Gastrocnemius medialis (tissue), 4 donors: ENCODE data around the gene TLDC2. TPM values are rescaled to one million over a fixed set of nuclear protein-coding genes. Genes with fewer than 3 reads are reported as not detected.
A peak's percentile ranks its signal among the peaks of the same experiment; 100 is the strongest.

ENCODE experiments used
- ATAC-seq, 2 donors: fragments of 150-250 bp; one replicate each; pipeline ENCODE4 v1.9.1; 2016
- DNase-seq, 2 donors: peaks; one replicate each; pipeline ENCODE4 v3.0.0-alpha.2; 2019
- H3K27ac ChIP-seq, 4 donors: fragments of 200-600 bp; sonication (generic); 1 replicate in 1 of 4; 2 replicates in 3 of 4; pipeline ENCODE4 v1.5.1; 2016 to 2018; ENCODE audit warnings: mild to moderate bottlenecking in 2 of 4, moderate library complexity in 1 of 4
- H3K27me3 ChIP-seq, 3 donors: fragments of 200-600 bp; sonication (generic) in 2 of 3; 1 replicate in 1 of 3; 2 replicates in 2 of 3; pipeline versions ENCODE4 v1.5.1 to v1.6.0; 2016 to 2019; ENCODE audit warnings: mild to moderate bottlenecking in 1 of 3, moderate library complexity in 1 of 3
- H3K36me3 ChIP-seq, 2 donors: fragments of 200-600 bp; sonication (generic) in 1 of 2; one replicate each; pipeline ENCODE4 v1.5.1; 2017 to 2018
- H3K4me1 ChIP-seq, 2 donors: fragments of 200-600 bp; sonication (generic) in 1 of 2; one replicate each; pipeline ENCODE4 v1.5.1; 2016 to 2017; ENCODE audit warnings: mild to moderate bottlenecking in 2 of 2
- H3K4me3 ChIP-seq, 4 donors: fragments of 200-600 bp; sonication (generic) in 3 of 4; 1 replicate in 1 of 4; 2 replicates in 3 of 4; pipeline ENCODE4 v1.5.1; 2016 to 2019; ENCODE audit warnings: mild to moderate bottlenecking in 2 of 4
- H3K9me3 ChIP-seq, 3 donors: fragments of 200-600 bp; sonication (generic) in 2 of 3; 1 replicate in 1 of 3; 2 replicates in 2 of 3; pipeline ENCODE4 v1.5.1; 2016 to 2019
- POLR2A ChIP-seq, 2 donors: fragments of 450-650 bp; IDR thresholded peaks; one replicate each; pipeline ENCODE4 v1.6.1; 2017; ENCODE audit warnings: antibody characterized with exemption in 2 of 2, mild to moderate bottlenecking in 2 of 2, moderate library complexity in 2 of 2
- in situ Hi-C, 4 donors: fragments of 200-750 bp; cut with MboI; loops; one replicate each; pipeline versions ENCODE4 v1.15.0 to v1.8.0; 2017; ENCODE audit warnings: low sequenced_read_pairs in 4 of 4
- intact Hi-C: fragments of 100-400 bp; cut with DNase I; formaldehyde crosslinking; loops from one replicate; pipeline ENCODE4 v1.15.1; 2023; ENCODE audit warnings: low total_unique reads
- total RNA-seq, 4 donors: library from RNA; depleted of rRNA; stranded (reverse); fragments of >200 nt; gene quantifications; one replicate each; pipeline versions ENCODE4 v1.1.0 to v1.2.3, GENCODE V29; 2016
- TF ChIP-seq, protein P1 (sequence below), 5 experiments: fragments of 450-650 bp in 3 of 5; fragments of 200-600 bp in 2 of 5; sonication (generic) in 2 of 5; IDR thresholded peaks in 4 of 5; conservative IDR thresholded peaks in 1 of 5; 1 replicate in 4 of 5; 2 replicates in 1 of 5; pipeline ENCODE4 v1.5.1; 2016 to 2019; ENCODE audit warnings: antibody characterized with exemption in 5 of 5, mild to moderate bottlenecking in 3 of 5, moderate library complexity in 3 of 5

TLDC2 gene
- total RNA-seq, 4 donors from 2014 or later, result not detected

- no peaks in the 10 kb centered on the region for H3K36me3 ChIP-seq
- no peak for DNase-seq
- intact Hi-C loops, result no loop called here
- no peak for ATAC-seq
- peaks cover 44 to 47% of the 10 kb centered on the region in 2 donors for H3K4me1 ChIP-seq
- H3K9me3 ChIP-seq, result no peaks in the 10 kb centered on the region
- H3K4me3 ChIP-seq, result no peak overlapping the region
- peak overlapping the region; percentile 67 to 72 (median 70) for H3K27ac ChIP-seq
- TF ChIP-seq, protein P1, sequence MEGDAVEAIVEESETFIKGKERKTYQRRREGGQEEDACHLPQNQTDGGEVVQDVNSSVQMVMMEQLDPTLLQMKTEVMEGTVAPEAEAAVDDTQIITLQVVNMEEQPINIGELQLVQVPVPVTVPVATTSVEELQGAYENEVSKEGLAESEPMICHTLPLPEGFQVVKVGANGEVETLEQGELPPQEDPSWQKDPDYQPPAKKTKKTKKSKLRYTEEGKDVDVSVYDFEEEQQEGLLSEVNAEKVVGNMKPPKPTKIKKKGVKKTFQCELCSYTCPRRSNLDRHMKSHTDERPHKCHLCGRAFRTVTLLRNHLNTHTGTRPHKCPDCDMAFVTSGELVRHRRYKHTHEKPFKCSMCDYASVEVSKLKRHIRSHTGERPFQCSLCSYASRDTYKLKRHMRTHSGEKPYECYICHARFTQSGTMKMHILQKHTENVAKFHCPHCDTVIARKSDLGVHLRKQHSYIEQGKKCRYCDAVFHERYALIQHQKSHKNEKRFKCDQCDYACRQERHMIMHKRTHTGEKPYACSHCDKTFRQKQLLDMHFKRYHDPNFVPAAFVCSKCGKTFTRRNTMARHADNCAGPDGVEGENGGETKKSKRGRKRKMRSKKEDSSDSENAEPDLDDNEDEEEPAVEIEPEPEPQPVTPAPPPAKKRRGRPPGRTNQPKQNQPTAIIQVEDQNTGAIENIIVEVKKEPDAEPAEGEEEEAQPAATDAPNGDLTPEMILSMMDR (IDR thresholded peaks at IDR 0.05 in 4 of 5, conservative IDR thresholded peaks at IDR 0.05 in 1 of 5), result no peak
- TF ChIP-seq POLR2A (IDR thresholded peaks at IDR 0.05), result no peak
- in situ Hi-C loops, result no loop called here
- no peaks in the 10 kb centered on the region for H3K27me3 ChIP-seq
Measured at GRCh38 chr20:36832791-36833190, 43.1 kb upstream of the TLDC2 start.

GRCh38 chr20:36833275-36834020 is 42.5 kb upstream of the TLDC2 start:
- no peak for TF ChIP-seq POLR2A (IDR thresholded peaks at IDR 0.05)
- TF ChIP-seq, protein P1 (IDR thresholded peaks at IDR 0.05 in 4 of 5, conservative IDR thresholded peaks at IDR 0.05 in 1 of 5), result no peak

GRCh38 chr20:36835025-36835424 is 40.9 kb upstream of the TLDC2 start:
- H3K4me3 ChIP-seq, result no peak overlapping the region
- H3K9me3 ChIP-seq, result no peaks in the 10 kb centered on the region
- in situ Hi-C loops (no loop called here), intact Hi-C loops (loop anchor here (2.0 kb wide), 2 partner anchors 28 to 52 kb away; a partner anchor contains a TSS)
- H3K36me3 ChIP-seq, result peaks cover 0 to 5% of the 10 kb centered on the region in 2 donors
- TF ChIP-seq, protein P1 (IDR thresholded peaks at IDR 0.05 in 4 of 5, conservative IDR thresholded peaks at IDR 0.05 in 1 of 5), result no peak
- no peak for TF ChIP-seq POLR2A (IDR thresholded peaks at IDR 0.05)
- ATAC-seq (no peak), DNase-seq (no peak)
- H3K27me3 ChIP-seq, result no peaks in the 10 kb centered on the region
- H3K27ac ChIP-seq, result peak overlapping the region; percentile 62 to 72 (median 70)
- peaks cover 38 to 45% of the 10 kb centered on the region in 2 donors for H3K4me1 ChIP-seq

More at GRCh38 chr20:36833275-36834020, 42.5 kb upstream of the TLDC2 start:
- H3K36me3 ChIP-seq, result no peaks in the 10 kb centered on the region
- DNase-seq (no peak), ATAC-seq (no peak)
- peak overlapping the region; percentile 67 to 72 (median 70) for H3K27ac ChIP-seq
- peaks cover 40 to 45% of the 10 kb centered on the region in 2 donors for H3K4me1 ChIP-seq
- no peaks in the 10 kb centered on the region for H3K9me3 ChIP-seq
- H3K27me3 ChIP-seq, result no peaks in the 10 kb centered on the region
- H3K4me3 ChIP-seq, result no peak overlapping the region
- intact Hi-C loops, result loop anchor here (2.0 kb wide), 2 partner anchors 29 to 53 kb away; a partner anchor contains a TSS
- in situ Hi-C loops, result no loop called here

DNA sequence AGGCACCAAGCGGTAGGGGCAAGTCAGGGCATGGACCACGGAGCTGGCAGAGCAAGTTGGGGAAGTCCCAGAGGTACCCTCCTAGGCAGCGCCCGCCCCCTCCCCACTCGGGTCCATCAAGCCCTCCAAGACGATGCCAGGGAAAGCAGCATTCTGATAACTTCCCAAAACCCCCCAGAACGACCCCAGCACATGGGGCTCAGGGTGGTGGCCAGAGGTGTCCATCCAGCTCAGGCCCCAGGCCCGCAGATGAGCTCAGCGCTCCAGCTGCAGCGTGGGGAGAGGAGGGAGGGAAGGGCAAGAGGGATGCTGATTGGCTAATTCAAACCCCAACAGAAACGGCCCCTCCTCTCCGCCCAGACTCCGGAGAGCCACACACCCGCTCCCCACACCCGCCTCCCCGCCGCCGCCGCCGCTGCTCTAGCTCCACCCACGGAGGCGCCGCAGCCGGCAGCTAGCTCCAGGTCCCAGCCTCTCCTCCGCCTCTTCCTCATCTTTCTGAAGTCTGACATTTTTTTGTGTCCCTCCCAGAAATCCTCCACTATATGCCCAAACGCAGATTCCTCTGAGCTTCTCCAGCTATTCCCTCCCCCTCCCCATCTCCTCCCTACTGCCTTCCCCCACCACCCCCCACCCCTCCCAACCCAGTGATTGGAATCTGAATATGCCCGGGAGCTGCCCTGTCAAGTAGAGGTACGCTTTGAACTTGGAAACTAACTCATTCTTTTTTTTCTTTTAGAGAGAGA is 40.3 kb upstream of the TLDC2 start:
- ATAC-seq (peak; percentile 84 to 87), DNase-seq (peak; percentile 81 to 84)
- peak; percentile 32 to 58 for TF ChIP-seq POLR2A (IDR thresholded peaks at IDR 0.05)
- TF ChIP-seq, protein P1 (IDR thresholded peaks at IDR 0.05 in 4 of 5, conservative IDR thresholded peaks at IDR 0.05 in 1 of 5), result no peak
- Histone ChIP-seq H3K4me3 (peak overlapping the region in 3 of 4 donors; percentile 34 to 46 (median 34)), H3K9me3 (no peaks in the 10 kb centered on the region), H3K27me3 (no peaks in the 10 kb centered on the region), H3K36me3 (peaks cover 0 to 5% of the 10 kb centered on the region in 2 donors), H3K27ac (peak overlapping the region; percentile 62 to 72 (median 70)), H3K4me1 (peaks cover 37 to 45% of the 10 kb centered on the region in 2 donors)
- intact Hi-C loops, result loop anchor here (2.0 kb wide), 2 partner anchors 27 to 51 kb away; a partner anchor contains a TSS
- in situ Hi-C loops, result no loop called here
